Stimulated activated CD8-positive, alpha-beta memory T cell treated with anti-CD3 and anti-CD28 coated beads, Interleukin-12 subunit alpha, Interleukin-12 subunit beta, amount 100 ng/mL, for 1 hour (primary cell): ENCODE data around the gene RXRA.

Experiments
- DNase-seq: peaks from one replicate; pipeline ENCODE4 v3.0.0-alpha.2; 2020; ENCODE audit warnings: low read depth

The RXRA gene

DNA sequence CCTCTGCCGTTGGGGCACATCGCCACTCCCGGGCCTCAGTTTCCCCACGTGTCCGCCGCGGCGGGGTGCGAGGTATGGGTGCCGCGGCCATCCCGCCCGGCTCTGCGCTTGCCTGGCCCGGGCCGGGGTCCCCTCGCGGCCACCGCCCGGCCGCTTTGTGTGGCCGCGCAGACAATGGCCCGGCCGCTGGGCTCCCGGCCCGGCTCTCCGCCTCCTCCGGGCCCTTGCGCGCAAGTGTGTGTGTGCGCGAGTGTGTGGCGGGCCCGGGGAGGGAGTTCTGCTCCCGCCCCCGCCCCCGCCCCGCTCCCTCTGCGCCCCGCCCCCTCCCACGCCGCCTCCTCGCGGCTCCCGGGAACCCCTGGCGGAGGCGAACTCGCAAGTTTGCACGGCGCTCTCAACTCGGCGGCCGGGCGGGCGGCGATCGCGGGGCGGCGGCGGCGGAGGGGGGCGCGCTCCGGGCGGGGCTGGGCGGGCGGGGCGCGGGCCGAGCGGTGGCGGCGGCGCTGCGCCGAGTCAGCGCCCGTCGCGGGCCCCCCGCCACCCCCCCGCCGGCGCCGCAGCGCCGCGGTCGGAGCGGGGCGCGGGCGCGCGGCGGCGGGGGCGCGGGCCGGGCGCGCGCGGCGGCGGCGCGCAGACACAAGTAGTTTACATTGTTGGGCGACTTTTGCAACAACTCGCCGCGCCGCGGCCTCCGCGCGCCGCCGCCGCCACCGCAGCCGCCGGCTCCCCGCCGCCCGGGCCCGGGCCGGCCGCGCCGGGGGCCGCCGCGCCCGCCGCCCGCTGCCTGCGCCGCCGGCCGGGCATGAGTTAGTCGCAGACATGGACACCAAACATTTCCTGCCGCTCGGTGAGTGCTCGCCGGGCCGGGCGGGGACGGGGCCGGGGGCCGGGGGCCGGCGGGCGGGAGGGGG lies at the start of gene RXRA:
Gene RXRA (plus strand): TSS at position 643 of the 911 bp plus-strand sequence. CDS start 177 bp downstream, at position 820.
- peak; percentile 42 for DNase-seq

DNA sequence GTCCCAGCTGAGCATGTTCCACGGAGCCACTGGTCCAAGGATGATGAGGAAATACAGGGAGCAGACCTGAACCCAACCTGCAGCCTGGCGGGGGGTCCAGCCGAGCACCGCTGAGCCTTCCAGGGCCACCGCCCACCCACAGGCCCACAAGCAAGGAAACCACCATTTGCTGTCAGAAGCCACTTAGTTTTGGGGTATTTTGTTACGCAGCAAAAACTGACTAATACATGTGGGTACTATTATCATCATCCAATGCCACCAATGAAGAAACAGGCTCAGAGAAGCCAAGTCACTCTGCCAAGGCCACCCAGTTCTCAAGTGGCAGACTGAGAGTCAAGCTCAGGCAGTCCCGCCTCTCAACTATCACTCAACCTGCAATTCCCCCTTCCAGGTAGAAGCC lies 48.0 kb upstream of the RXRA start:
- no peak for DNase-seq

DNA sequence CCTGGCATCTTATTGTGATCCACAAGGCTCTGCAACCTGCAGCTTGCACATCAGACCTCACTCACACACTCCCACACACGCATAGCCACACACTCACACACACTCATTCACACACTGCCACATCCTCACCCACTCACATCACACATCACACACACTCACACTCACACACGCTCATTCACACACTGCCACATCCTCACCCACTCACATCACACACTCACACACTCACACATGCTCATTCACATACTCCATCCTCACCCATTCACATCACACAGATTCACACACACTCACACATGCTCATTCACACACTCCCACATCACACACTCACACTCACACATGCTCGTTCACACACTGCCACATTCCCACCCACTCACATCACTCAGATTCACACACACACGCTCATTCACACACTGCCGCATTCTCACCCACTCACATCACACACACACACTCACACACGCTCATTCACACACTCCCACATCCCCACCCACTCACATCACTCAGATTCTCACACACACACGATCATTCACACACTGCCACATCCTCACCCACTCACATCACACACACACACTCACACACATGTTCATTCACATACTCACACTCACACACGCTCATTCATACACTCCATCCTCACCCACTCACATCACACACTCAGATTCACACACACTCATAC lies 47.1 kb upstream of the RXRA start:
- no peak for DNase-seq

DNA sequence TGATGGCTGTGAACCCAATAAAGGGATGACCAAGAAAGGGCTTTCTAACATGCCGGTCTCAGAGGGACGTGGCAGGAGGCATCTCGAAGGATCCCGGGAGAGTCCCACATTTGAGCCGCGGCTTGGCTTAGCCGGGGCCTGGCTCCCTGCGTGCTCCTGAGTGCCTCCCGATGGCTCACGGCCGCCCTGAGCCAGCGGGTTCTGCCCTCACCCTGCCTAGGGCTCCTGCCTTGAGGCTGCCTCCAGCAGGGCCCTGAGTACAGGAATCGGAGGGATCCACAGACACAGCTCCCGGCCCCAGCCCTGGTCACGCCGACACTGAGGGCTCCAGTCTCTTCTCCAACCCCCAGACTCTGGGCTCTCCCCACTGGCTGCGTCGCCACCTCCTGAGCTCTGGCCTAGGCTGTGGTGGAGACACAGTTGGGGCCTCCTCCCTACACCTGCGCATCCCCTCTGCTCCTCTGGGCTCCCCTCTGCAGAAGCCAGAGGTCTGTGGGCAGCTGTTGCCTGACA lies 44.1 kb upstream of the RXRA start:
- DNase-seq, result no peak

DNA sequence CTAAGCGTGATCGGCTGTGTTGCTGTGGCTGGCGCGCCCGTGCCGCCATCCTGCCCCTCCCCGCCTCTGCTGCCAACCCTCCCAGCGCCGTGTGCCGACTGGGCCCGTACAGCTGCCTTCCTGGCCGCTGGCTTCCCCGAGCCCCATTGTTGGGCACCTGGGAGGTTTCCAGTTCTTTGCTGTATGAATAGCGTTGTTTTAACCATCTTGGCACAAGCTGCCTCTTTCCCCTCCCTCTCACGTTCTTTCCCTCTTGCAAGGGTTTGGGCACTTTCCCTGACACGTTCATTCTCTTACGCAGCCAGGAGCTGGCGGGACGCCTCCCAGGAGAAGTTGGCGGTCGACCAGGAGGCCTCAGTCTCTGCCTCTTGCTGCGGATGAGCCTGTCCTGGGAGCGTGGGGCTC lies 43.1 kb upstream of the RXRA start:
- no peak for DNase-seq

DNA sequence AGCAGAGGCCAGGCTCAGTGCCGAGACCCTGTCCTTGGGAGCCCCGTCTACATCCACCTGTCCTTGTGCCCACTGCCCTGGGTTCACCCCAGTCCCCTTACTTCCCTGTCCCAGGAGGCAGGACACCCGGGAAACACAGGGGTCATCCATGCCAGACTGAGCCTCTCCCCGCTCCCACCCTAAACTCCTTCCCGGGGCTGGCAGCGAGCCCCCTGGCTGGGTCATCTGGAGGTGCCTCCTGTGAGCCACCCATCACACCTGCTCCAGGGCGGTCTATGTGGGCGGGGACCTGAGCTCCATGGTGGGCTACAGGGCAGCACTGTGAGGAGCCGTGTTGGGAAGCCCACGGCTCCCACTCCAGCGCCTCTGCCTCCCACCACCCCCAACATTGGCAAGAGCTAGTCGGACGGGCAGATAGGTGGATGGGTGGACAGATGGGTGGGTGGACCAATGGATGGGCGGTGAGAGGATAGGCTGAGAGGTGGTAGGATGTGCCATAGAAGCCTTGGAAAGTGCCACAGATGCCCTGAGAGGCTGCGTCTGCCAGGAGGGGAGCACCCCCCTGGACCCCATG lies 42.5 kb upstream of the RXRA start:
- DNase-seq, result no peak

DNA sequence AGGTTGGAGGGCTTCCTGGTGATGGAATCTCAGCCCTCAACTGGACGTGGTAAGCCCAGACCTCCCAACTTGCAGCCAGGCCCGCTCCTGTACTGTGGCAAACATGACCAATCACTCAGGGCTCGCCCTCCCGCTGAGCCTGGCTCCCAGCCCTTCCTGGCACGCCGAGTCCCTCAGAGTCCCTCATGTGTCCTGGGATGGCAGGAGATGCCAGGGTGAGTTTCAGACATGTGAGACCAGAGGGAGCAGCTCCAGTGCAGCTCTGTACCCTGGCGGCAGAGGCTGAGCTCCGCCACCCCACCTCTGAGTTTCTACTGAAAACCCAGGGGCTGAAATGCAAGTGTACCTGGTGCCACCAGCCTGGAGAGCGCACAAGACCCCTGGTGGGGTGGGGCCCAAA lies 42.0 kb upstream of the RXRA start:
- no peak for DNase-seq

DNA sequence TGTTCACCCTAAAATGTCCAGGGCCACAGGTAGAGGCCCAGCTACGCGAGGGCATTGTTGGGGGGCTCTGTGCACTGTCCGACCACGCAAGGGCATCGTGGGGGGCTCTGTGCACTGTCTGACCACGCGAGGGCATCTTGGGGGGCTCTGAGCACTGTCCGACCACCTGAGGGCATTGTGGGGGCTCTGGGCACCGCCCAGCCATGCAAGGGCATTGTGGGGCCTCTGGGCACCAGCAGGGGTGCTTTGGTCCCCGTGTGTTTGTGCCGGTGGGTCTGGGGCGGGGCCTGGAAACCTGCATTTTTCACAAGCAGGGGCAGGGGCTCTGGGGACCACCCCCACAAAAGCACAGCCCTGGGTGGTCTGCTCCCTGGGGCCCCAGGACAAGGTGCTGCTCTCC lies 41.5 kb upstream of the RXRA start:
- no peak for DNase-seq

DNA sequence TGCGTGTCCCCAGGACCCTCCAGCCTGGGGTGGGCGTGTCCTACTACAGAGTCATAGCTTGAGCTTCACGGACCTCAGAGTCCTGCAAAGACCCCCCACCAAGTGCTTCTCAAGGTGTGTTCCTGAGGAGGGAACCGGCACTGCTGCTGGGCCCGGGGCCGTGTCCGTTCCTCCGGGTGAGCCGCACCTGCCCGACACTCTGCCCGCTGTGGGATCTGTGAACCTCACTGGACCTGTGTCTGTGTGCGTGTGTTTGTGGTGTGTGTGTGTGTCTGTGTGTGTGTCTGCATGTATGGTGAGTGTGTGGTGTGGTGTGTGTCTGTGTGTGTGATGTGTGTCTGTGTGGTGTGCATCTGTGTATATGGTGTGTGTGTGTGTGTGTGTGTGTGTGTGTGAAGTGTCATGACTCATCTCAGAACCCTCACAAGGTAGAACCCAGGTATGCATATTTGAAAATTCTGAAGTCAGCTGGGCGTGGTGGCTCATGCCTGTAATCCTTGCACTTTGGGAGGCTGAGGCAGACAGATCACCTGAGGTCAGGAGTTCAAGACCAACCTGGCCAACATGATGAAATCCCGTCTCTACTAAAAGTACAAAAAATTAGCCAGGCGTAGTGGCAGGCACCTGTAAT lies 40.9 kb upstream of the RXRA start:
- DNase-seq, result no peak

DNA sequence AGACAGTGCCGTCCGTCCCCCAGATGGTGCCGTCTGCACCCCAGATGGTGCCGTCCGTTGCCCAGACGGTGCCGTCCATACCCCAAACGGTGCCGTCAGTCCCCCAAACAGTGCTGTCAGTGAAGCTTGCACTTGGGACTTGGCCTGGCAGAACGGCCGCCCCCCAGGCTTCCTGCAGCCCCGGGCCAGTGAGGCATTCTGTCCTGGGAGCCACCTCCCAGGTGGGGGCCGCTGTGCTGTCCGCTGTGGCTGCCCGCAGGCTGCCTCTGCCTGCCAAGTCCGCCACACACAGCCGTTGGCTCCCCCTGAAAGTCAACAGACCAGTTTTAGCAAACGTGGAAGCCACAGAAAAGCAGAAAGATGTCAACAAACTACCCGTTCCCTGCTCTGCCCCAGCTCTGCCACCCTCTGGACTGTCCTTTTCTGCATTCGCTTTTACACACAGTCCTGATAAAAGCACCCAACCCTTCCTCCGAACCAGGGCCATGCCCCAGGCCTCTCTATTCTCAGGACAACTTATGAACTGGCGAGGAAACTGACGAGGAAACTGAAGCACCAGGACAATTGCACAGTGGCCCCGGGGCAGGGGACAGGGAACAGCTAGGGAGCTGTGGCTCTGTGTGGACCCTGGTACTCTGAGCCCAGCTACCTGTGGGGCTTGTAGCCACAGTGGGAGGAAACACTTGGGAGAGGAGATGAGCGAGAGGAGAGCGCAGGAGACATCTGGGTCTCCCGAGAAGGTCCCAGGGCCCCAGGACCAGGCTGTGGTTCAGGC lies 39.6 kb upstream of the RXRA start:
- no peak for DNase-seq

DNA sequence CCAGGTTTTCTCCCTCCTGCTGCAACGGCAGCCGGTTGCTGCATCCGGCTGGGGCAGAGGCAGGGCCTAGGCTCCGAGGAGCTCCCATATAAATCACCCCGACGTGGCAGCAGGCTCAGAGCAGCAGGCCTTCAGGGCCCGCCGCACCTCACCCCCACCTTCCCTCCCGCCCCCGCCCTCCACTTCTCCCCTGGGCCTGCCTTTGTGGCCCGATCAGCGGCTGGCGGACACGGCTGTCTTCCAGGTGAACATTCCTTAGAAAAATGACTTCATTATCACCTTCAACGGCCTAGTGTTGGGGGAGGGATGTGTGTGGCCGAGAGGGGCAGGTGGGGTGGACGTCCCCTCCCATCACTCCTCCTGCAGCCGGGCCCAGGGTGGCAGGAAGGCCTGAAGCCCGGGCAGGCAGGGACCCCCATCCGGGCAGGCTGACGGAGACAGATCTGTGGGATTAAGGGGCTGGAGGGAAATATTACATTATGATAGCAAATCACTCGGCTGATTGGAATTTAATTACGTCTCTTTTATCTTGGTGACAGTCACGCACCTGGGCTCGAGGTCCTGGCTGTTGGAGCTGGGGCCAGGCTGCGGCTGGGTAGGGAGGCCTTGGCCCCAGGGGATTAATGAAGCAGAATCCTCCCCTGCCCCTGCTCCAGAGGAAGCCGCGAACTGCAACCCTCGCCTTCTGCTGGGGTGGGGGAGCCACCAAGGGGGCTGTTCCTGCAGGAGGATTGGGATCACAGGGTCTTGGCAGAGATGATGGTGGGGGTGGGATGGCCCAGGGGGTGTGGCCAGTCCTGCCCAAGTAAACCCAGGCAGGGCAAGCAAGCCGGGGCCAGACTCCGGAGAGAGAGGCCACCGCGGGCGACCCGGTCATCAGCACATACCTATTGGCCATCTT lies 38.4 kb upstream of the RXRA start:
- no peak for DNase-seq

DNA sequence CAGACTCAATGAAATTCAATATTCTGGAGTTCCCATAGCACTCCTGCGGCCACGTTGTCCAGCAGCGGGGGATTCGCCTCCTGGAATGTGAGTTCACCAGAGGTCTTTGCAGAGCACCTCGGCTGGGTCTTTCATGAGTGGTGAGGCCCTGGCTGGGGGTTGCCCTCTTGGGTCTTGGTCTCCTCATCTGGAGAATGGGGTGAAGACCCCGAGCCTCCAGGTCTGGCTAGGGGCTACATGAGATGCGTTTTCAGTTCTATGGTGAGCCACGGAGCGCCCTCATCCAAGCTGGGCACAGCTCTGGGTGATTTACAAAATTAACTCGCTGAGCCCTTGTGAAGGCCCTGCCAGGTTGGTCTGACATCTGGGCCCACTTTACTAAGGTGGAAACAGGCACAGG lies 37.5 kb upstream of the RXRA start:
- DNase-seq, result no peak

DNA sequence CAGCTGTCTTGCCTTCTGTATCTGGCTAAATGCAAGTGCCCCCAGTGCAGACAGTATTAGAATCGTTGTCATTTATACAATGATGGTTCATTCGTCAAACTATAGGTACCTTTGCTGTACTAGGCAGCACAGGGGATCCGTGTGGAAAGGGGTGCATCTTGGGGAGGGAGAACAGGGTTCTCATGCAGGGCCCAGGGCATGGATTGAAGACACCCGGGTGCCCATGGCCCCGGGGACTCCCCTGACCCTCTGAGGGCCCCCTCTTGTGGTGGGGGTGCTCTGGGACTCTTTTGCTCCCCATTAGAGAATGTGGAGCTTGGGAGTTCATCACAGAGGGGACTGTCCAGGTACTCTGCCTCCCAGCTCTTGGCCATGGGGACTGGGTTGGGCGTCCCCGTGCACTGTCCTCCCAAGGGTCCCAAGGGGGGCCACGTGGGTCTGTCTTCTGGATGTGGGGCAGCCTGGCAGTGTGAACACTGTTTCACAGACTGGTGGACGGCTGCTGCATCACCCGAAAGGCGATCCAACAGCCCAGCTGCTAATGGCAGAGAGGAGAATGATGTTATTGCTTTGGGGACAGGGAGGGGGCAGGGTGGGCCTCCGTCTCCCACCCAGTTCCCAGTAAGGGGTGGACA lies 36.9 kb upstream of the RXRA start:
- no peak for DNase-seq

DNA sequence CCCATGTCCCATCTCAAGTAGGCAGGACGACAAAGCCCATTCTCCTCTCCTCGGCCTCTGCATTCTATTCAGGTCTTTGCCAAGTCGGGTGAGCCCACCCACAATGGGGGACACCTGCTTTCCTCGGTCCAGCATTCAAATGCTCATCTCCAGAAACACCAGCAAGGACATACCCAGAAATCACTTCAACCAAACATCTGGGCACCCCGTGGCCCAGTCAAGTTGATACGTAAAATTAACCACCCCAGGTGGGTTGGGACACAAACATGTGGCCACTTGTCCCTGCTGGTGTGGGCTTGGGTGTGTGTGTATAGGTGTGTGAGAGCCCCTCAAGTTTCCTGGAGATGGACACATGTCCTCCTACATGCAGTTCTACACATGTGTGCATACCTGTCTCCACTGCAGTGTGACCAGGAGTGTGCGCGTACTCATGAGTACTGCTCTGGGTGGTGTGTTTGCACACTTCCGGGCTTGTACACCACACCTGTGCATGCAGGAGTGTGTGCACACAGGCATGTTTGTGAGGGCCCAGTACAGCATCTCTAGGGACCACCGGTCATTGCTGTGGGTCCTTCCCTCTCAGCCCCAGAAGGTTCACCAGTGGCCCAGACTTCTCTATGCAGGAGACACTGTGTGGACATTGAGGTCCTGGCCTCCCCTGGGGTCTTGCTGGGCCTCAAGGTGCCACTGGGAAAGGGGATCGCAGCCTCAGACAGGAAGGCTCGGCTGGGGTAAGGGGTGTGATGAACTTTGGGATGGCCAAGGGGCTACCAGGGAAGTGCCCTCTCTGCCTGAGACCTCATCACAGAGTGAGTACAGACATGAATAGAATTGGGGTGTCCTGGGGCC lies 35.4 kb upstream of the RXRA start:
- DNase-seq, result no peak

DNA sequence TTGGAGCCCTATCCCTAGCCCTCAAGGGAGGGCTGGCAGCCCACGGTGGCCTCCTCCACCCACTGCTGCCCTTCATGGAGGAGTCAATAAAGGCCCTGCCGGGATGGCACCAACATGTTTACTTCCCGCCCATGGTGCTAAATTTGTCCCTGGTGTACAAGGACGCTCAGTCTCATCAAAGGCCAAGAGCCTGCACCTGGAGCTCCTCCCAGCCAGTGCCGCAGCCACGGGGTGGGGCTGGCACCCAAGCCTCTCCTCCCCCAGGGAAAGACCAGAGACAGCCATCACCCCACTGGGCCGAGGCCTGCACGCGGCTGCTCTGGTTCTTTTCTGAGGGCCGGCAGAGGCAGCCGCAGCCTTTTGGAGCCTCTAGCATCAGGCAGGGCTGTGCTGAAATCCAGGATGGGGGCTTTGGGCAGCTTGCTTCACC lies 34.8 kb upstream of the RXRA start:
- no peak for DNase-seq

DNA sequence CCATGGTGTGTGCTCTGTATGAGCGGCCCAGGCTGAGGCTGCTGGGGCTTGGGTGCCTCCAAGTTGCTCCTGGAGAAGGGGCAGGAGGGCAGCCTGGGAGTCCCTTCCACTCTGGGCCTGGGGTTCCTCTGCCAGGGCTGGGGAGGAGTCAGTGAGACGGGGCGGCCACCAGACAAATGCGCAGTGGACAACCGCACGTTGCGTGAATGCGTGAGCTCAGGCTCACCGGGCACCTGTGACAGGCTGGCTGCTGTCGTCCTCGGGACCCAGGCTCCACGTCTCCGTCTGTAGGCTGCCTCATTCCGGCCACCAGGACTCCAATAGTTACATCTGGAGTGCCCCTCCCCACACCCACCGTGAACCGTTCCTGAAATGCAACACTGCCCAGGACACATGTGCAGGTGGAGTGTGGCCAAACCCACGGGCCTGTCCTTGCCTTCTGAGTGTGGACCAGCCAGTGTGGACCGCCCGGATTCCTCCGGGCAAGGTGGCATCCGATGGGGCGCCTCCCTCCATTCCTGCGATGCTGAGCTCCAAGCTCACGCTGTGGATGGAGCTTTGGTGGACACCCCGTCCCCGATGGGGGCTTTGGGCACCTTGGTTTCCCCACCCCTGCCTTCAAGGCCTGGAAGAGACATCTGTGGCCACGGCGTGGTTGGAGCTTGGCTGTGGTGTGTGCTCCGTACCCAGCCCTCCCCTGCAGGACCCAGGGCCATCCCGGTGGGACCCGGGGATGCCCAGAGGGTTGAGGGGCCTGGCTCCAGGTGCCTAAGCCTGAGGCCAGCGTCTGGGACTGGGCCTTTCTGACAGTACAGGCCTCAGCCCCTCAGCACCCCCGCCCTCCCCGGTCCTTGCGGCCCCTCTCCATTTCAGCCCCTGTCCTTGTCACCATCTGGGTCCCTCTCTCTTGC lies 34.0 kb upstream of the RXRA start:
- DNase-seq, result no peak

DNA sequence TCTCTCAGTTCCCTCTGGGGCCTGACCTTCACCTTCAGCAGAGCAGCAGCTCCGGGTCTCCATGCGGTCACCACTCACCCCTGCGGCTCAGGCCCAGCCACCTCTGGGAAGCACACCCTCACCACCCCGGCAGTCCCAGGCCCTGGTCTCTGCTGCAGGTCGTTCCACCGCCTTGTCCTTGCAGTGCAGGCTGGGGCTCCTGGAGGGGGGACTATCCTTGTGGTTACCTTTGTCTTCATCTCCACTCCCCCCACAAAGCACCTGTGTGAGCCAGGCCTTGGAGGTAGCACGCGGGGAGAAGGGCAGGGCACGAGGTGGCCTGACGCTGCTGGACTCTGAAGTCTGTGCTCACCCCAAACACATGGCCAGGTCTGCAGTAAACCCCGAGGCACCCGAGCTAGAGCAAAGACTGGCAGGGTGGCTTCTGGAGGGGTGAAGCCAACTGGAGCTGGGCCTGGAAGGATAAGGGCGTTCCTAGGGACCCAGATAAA lies 33.2 kb upstream of the RXRA start:
- no peak for DNase-seq

DNA sequence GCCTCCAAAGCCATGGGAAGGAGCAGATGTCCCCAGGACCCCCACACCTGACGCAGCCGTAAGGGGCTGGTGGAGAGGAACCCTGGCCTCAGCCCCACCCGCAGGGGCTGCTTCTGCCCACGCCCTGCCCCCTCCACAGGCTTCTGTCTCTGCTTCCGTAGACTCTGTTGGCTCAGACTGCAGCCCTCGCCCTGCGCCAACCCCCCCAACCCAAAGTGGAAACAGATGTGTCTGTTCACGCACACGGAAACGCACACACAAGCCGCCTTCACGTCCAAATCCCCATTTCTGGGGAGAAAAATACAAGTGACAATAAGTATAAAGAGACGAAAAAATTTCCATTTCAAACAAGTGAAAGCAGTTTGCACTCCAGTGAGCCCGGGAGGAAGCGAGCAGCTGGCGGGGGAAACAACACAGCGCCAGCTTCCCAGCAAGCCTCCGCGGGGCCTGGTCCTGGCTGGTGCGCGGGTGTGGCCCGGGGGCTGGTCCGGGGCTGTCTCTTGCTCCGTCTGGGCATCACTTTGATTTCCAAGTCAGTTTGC lies 32.6 kb upstream of the RXRA start:
- no peak for DNase-seq
